ENCODE results near the gene SAA1.
"Not testable (repeated sequence)": the region's sequence is repeated elsewhere in the genome, so short reads cannot be mapped to it uniquely, and the experiment has no call there.

Gene SAA1

GRCh38 chr11:18261721-18262120 is 4.3 kb upstream of the SAA1 start:
- DNase-seq: no peak

- not testable (repeated sequence) for DNase-seq
Observed at GRCh38 chr11:18262681-18263350, 3.2 kb upstream of the SAA1 start.

- DNase-seq: no peak
Observed at GRCh38 chr11:18264035-18264434, 2.0 kb upstream of the SAA1 start.

GRCh38 chr11:18264677-18265555 is 1.1 kb upstream of the SAA1 start:
- no peak for DNase-seq

GRCh38 chr11:18267335-18268133 is 1.5 kb downstream of the SAA1 start:
- not testable (repeated sequence) for DNase-seq

- DNase-seq: not testable (repeated sequence)
Observed at GRCh38 chr11:18269252-18269651, 3.2 kb downstream of the SAA1 start.

- DNase-seq: no peak
Observed at GRCh38 chr11:18270102-18270501, 4.0 kb downstream of the SAA1 start.

- no peak for DNase-seq
Observed at GRCh38 chr11:18271206-18271605, 5.1 kb downstream of the SAA1 start.

- DNase-seq: no peak
Observed at GRCh38 chr11:18277565-18278271, 11.7 kb downstream of the SAA1 start.

GRCh38 chr11:18280438-18281045 is 14.5 kb downstream of the SAA1 start:
- DNase-seq: no peak

- DNase-seq: no peak
Observed at GRCh38 chr11:18282626-18283025, 16.6 kb downstream of the SAA1 start.

GRCh38 chr11:18285841-18286240 is 19.8 kb downstream of the SAA1 start:
- DNase-seq: no peak

- DNase-seq: no peak
Observed at GRCh38 chr11:18288911-18289310, 22.8 kb downstream of the SAA1 start.

GRCh38 chr11:18294862-18295261 is 28.8 kb downstream of the SAA1 start:
- no peak for DNase-seq

GRCh38 chr11:18295316-18295715 is 29.3 kb downstream of the SAA1 start:
- DNase-seq: no peak

- no peak for DNase-seq
Observed at GRCh38 chr11:18299721-18300120, 33.7 kb downstream of the SAA1 start.

- DNase-seq: no peak
Observed at GRCh38 chr11:18304745-18305144, 38.7 kb downstream of the SAA1 start.

- DNase-seq: no peak
Observed at GRCh38 chr11:18307461-18308139, 41.5 kb downstream of the SAA1 start.

GRCh38 chr11:18308242-18308641 is 42.2 kb downstream of the SAA1 start:
- no peak for DNase-seq

- DNase-seq: no peak
Observed at GRCh38 chr11:18309691-18310090, 43.6 kb downstream of the SAA1 start.

- no peak for DNase-seq
Observed at GRCh38 chr11:18310800-18311340, 44.8 kb downstream of the SAA1 start.

All from retina (tissue), 1 donor.